Caco-2 (cell line): ENCODE measurements around the gene MIGA1. TPM values are rescaled to one million over a fixed set of nuclear protein-coding genes. Genes with fewer than 3 reads are reported as not detected.

Experiments
- BruUV-seq: library from RNA; stranded (reverse); fragments of 400-500 nt; replicated peaks from 2 replicates; lab custom pipeline; 2021; lab: Mats Ljungman, UMichigan
- CTCF ChIA-PET: fragments of 300-600 bp; sonication (Branson Sonifier 250); formaldehyde crosslinking; loops from one replicate; lab custom pipeline; 2022; ENCODE audit warnings: antibody characterized with exemption; lab: Charles Lee
- POLR2A ChIA-PET: fragments of 300-600 bp; sonication (Branson Sonifier 250); formaldehyde crosslinking; loops from one replicate; lab custom pipeline; 2022; ENCODE audit warnings: antibody characterized with exemption; lab: Charles Lee
- DNase-seq, 2 experiments: peaks; one replicate each; pipeline versions ENCODE4 v3.0.0 to v3.0.0-alpha.2; 2020 to 2022
- H3K27me3 ChIP-seq: replicated peaks from 2 replicates; pipeline ENCODE4 v1.6.0; 2011; ENCODE audit warnings: low read length; ENCODE audit not compliant: control insufficient read depth, insufficient read depth
- H3K36me3 ChIP-seq: 2 replicates; pipeline ENCODE4 v1.5.1; 2011; ENCODE audit warnings: low read length; ENCODE audit not compliant: control insufficient read depth, insufficient read depth
- H3K4me1 ChIP-seq: fragments of 250-450 bp; sonication (Bioruptor Pico); 2 replicates; pipeline ENCODE4 v1.5.1; 2020; ENCODE audit warnings: mild to moderate bottlenecking
- H3K4me3 ChIP-seq: 2 replicates; pipeline ENCODE4 v1.5.1; 2011; ENCODE audit warnings: low read depth, mild to moderate bottlenecking, control low read depth, low read length
- H3K9me3 ChIP-seq: fragments of 250-450 bp; sonication (Bioruptor Pico); 2 replicates; pipeline ENCODE4 v1.5.1; 2020; ENCODE audit warnings: mild to moderate bottlenecking, moderate library complexity
- H3K27ac Mint-ChIP-seq: one replicate; pipeline ENCODE4 v1.8.0; 2022; ENCODE audit warnings: mixed read lengths; ENCODE audit not compliant: unreplicated experiment
- H3K27me3 Mint-ChIP-seq: one replicate; pipeline ENCODE4 v1.8.0; 2022; ENCODE audit warnings: mixed read lengths; ENCODE audit not compliant: insufficient read depth, unreplicated experiment
- H3K36me3 Mint-ChIP-seq: one replicate; pipeline ENCODE4 v1.8.0; 2022; ENCODE audit warnings: mild to moderate bottlenecking, mixed read lengths; ENCODE audit not compliant: insufficient read depth, unreplicated experiment
- H3K4me1 Mint-ChIP-seq: one replicate; pipeline ENCODE4 v1.8.0; 2022; ENCODE audit warnings: low read depth, mixed read lengths; ENCODE audit not compliant: unreplicated experiment
- H3K4me3 Mint-ChIP-seq: one replicate; pipeline ENCODE4 v1.8.0; 2022; ENCODE audit warnings: mild to moderate bottlenecking, moderate library complexity, mixed read lengths; ENCODE audit not compliant: unreplicated experiment
- H3K9me3 Mint-ChIP-seq: one replicate; pipeline ENCODE4 v1.8.0; 2022; ENCODE audit warnings: mixed read lengths; ENCODE audit not compliant: unreplicated experiment
- intact Hi-C: fragments of 100-400 bp; cut with micrococcal nuclease; formaldehyde crosslinking; loops from one replicate; pipeline ENCODE4 v1.10.0; 2022; ENCODE audit not compliant: unreplicated experiment
- total RNA-seq: library from RNA; stranded (reverse); gene quantifications from 2 replicates; pipeline ENCODE4 v1.2.3, GENCODE V29; 2022
- TF ChIP-seq, protein P1 (sequence below), 2 experiments: fragments of 200-600 bp in 1 of 2; IDR thresholded peaks; 1 replicate in 1 of 2; 2 replicates in 1 of 2; pipeline versions ENCODE4 v1.5.1 to v1.8.0; 2011 to 2022; ENCODE audit warnings: antibody characterized with exemption in 1 of 2, control low read depth in 1 of 2, inconsistent platforms in 1 of 2, low read depth in 1 of 2, low read length in 1 of 2, mild to moderate bottlenecking in 1 of 2, moderate library complexity in 1 of 2; ENCODE audit not compliant: insufficient read depth in 1 of 2, severe bottlenecking in 1 of 2, unreplicated experiment in 1 of 2

MIGA1 gene
- total RNA-seq, 1 experiment from 2014 or later: 12.0 TPM

DNA sequence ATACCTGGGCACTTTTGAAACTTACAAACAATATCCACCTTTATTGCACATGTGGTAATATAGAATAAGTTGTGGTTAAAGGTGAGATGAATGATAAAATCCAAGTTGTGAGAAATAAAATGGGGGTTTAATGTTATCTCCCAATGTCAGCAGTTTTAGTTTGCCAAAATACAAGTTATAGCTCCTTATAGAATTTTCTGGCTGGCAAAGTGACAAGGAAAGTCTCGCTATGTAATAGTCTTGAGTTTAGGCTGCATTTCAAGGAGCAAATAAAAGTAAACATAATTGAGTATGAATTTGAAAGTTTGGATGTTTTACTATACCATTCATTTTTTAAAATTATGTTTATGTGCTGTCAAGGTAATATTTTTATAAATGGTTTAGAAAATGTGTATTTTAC is 94.0 kb downstream of the MIGA1 start:
- Histone ChIP-seq H3K27me3 (no peaks in the 10 kb centered on the region), H3K9me3 (no peaks in the 10 kb centered on the region), H3K4me3 (no peak overlapping the region), H3K4me1 (no peaks in the 10 kb centered on the region), H3K36me3 (no peaks in the 10 kb centered on the region)
- no peak overlapping the region for H3K27ac Mint-ChIP-seq
- H3K9me3 Mint-ChIP-seq: no peaks in the 10 kb centered on the region
- H3K4me3 Mint-ChIP-seq: no peak overlapping the region
- H3K27me3 Mint-ChIP-seq: no peaks in the 10 kb centered on the region
- no peak for DNase-seq
- intact Hi-C loops: no loop called here
- TF ChIP-seq, protein P1, sequence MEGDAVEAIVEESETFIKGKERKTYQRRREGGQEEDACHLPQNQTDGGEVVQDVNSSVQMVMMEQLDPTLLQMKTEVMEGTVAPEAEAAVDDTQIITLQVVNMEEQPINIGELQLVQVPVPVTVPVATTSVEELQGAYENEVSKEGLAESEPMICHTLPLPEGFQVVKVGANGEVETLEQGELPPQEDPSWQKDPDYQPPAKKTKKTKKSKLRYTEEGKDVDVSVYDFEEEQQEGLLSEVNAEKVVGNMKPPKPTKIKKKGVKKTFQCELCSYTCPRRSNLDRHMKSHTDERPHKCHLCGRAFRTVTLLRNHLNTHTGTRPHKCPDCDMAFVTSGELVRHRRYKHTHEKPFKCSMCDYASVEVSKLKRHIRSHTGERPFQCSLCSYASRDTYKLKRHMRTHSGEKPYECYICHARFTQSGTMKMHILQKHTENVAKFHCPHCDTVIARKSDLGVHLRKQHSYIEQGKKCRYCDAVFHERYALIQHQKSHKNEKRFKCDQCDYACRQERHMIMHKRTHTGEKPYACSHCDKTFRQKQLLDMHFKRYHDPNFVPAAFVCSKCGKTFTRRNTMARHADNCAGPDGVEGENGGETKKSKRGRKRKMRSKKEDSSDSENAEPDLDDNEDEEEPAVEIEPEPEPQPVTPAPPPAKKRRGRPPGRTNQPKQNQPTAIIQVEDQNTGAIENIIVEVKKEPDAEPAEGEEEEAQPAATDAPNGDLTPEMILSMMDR (IDR thresholded peaks at IDR 0.05; ENCODE audit: insufficient read depth in 1 of 2, low read depth in 1 of 2, low read length in 1 of 2, severe bottlenecking in 1 of 2, unreplicated experiment in 1 of 2): no peak
- ChIA-PET CTCF (no interaction called here), POLR2A (no interaction called here)
- no peaks in the 10 kb centered on the region for H3K4me1 Mint-ChIP-seq
- no peaks in the 10 kb centered on the region for H3K36me3 Mint-ChIP-seq
- no TSS peak for BruUV-seq

DNA sequence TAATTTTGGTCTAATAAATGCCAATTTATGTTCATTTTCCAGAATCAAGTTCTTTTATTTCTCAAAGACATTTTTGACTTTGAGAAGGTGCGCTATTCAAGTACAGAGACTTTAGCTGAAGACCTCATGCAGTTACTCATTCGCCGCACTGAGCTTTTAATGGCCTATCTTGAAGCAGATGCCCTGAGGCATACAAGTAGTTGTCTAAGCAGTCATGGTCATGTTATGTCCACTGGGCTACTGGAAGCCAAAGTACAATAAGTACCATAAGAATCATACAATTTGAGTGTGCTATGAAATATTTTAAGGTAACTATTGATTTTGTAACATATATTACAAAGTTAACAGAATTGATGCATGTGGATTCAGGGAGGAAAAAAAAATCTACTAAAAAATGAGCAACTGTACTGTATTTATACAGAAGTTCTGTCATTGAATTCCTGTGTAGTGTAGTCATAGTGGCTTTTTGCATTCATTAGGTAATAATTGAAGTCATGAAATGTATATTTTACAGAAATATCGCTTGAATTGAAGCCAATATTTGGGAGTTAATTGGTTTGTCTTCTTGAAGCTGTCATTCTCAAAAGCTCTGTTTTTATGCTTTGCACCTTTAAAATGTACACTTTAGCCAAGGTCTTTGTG is 95.5 kb downstream of the MIGA1 start:
- H3K4me1 ChIP-seq: no peaks in the 10 kb centered on the region
- H3K27ac Mint-ChIP-seq: no peak overlapping the region
- no peak for DNase-seq
- no peaks in the 10 kb centered on the region for H3K9me3 ChIP-seq
- ChIA-PET CTCF (no interaction called here), POLR2A (no interaction called here)
- H3K27me3 Mint-ChIP-seq: no peaks in the 10 kb centered on the region
- BruUV-seq: no TSS peak
- no peaks in the 10 kb centered on the region for H3K4me1 Mint-ChIP-seq
- no peaks in the 10 kb centered on the region for H3K36me3 ChIP-seq
- intact Hi-C loops: no loop called here
- TF ChIP-seq, protein P1 (IDR thresholded peaks at IDR 0.05; ENCODE audit: insufficient read depth in 1 of 2, low read depth in 1 of 2, low read length in 1 of 2, severe bottlenecking in 1 of 2, unreplicated experiment in 1 of 2): no peak
- H3K27me3 ChIP-seq: no peaks in the 10 kb centered on the region
- H3K4me3 ChIP-seq: no peak overlapping the region
- no peaks in the 10 kb centered on the region for H3K36me3 Mint-ChIP-seq
- no peak overlapping the region for H3K4me3 Mint-ChIP-seq
- no peaks in the 10 kb centered on the region for H3K9me3 Mint-ChIP-seq

DNA sequence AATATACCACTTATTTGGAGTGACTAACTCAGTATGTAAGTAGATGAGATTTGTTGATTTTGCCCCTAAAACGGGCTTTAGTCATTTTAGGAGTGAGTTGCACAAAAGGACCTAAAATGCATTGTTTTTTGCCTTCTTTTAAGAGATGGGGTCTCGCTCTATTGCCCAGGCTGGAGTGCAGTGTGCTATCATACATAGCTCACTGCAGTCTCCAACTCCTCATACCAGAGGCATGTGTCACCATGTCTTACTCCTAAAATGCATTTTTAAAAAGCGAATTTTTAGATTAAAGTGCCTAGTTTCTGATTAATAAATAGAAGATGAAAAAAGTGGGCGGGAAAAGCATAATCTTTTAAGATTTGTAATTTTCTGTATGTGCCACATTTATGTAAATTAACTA is 97.4 kb downstream of the MIGA1 start:
- no peaks in the 10 kb centered on the region for H3K27me3 Mint-ChIP-seq
- POLR2A ChIA-PET: no interaction called here
- Histone ChIP-seq H3K4me3 (no peak overlapping the region), H3K9me3 (no peaks in the 10 kb centered on the region), H3K27me3 (no peaks in the 10 kb centered on the region), H3K36me3 (no peaks in the 10 kb centered on the region), H3K4me1 (no peaks in the 10 kb centered on the region)
- H3K27ac Mint-ChIP-seq: no peak overlapping the region
- H3K4me3 Mint-ChIP-seq: no peak overlapping the region
- CTCF ChIA-PET: no interaction called here
- H3K9me3 Mint-ChIP-seq: no peaks in the 10 kb centered on the region
- intact Hi-C loops: no loop called here
- no peaks in the 10 kb centered on the region for H3K4me1 Mint-ChIP-seq
- TF ChIP-seq, protein P1 (IDR thresholded peaks at IDR 0.05; ENCODE audit: insufficient read depth in 1 of 2, low read depth in 1 of 2, low read length in 1 of 2, severe bottlenecking in 1 of 2, unreplicated experiment in 1 of 2): no peak
- H3K36me3 Mint-ChIP-seq: peaks cover 6% of the 10 kb centered on the region
- DNase-seq: no peak
- no TSS peak for BruUV-seq
